ENCODE measurements around the gene SHISA5.

Gene SHISA5

GRCh38 chr3:48428572-48429316, 75.2 kb downstream of the SHISA5 start:
- DNase-seq (ENCODE audit: low spot score) = no peak
- in situ Hi-C loops (cut with MboI; ENCODE audit: low sequenced_read_pairs, unreplicated experiment) = no loop called here
- TF ChIP-seq CTCF (IDR thresholded peaks at IDR 0.05; ENCODE audit: borderline replicate concordance, control extremely low read depth, extremely low read depth, insufficient read depth, missing control alignments) = no peak

- in situ Hi-C loops (cut with MboI; ENCODE audit: low sequenced_read_pairs, unreplicated experiment) = no loop called here
- no peak for DNase-seq (ENCODE audit: low spot score)
- TF ChIP-seq CTCF (IDR thresholded peaks at IDR 0.05; ENCODE audit: borderline replicate concordance, control extremely low read depth, extremely low read depth, insufficient read depth, missing control alignments) = no peak
Observed at GRCh38 chr3:48428088-48428571, 75.8 kb downstream of the SHISA5 start.

DNA sequence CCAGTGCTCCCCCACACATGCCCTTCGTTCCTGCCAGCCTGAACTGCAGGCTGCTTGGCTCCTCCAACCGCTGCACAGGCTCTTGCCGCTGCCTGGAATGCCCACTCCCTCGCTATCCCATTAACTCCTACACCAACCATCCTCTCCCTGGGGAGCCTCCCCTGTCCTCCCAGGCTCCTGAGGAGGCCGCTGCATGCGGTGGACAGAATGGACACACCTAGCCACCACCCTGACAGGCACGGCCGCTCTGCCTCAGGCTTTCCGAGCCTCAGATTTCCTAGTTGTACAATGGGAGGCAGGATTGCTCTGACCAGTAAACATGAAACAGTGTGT, 76.4 kb downstream of the SHISA5 start:
- no peak for TF ChIP-seq CTCF (IDR thresholded peaks at IDR 0.05; ENCODE audit: borderline replicate concordance, control extremely low read depth, extremely low read depth, insufficient read depth, missing control alignments)
- in situ Hi-C loops (cut with MboI; ENCODE audit: low sequenced_read_pairs, unreplicated experiment) = no loop called here
- DNase-seq (ENCODE audit: low spot score) = no peak

DNA sequence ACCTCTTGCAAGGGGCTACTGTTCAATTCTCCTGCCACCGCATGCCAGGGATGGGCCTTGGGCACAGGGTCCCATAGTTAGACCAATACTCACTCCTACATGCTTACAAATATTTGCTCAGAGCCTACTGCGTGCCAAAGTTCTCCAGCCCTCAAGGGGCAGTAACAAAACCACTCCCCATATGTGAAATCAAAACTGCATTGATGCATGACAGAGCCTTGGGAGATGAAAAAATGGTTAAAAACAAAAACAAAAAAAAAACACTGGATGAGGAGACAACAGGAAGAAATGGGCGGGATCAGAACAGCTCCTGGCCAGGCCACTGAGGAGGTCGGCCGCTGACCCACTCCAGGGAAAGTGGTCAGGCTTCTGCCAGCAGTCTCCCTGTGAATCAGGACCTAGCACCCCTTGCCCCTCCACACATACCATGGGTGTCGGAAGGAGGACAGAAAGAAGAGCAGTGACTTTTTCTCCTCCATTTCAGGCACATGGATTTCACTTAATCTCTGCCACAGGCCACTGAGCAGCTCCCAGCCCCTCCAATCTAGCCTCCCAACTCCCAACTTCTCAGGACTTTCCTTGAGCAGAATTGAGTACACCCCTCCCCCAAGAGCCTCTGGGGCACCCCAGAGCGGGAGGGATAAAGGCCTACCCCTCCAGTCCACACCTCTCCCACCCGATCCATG, 76.9 kb downstream of the SHISA5 start:
- in situ Hi-C loops (cut with MboI; ENCODE audit: low sequenced_read_pairs, unreplicated experiment) = no loop called here
- TF ChIP-seq CTCF (IDR thresholded peaks at IDR 0.05; ENCODE audit: borderline replicate concordance, control extremely low read depth, extremely low read depth, insufficient read depth, missing control alignments) = no peak
- no peak for DNase-seq (ENCODE audit: low spot score)

DNA sequence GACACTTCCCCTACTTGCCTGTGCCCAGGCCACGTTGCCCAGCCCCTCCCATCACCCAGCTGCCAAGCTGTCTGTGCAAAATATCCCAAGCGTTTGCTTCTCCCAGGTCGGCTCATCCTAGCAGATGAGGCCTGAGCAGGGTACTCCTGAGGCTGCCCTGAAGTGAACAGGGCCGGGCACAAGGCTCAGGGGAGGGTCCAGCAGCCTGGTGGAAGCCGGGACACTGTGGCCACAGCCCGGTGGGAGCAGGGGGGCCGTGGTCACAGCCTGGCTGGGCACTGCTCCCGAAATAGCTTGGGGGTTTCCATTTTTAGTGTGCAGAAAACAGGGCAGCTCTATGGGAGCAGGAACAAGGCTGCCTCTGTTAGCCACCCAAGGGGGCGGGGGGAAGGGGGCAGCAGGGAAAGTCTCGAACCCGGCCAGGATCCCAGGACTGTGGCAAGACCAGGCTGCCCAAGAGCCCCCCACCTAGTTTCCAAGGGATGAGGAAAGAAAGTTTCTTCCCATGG, 77.5 kb downstream of the SHISA5 start:
- no peak for TF ChIP-seq CTCF (IDR thresholded peaks at IDR 0.05; ENCODE audit: borderline replicate concordance, control extremely low read depth, extremely low read depth, insufficient read depth, missing control alignments)
- in situ Hi-C loops (cut with MboI; ENCODE audit: low sequenced_read_pairs, unreplicated experiment) = no loop called here
- DNase-seq (ENCODE audit: low spot score) = no peak

GRCh38 chr3:48425281-48425812, 78.6 kb downstream of the SHISA5 start:
- in situ Hi-C loops (cut with MboI; ENCODE audit: low sequenced_read_pairs, unreplicated experiment) = no loop called here
- DNase-seq (ENCODE audit: low spot score) = no peak
- no peak for TF ChIP-seq CTCF (IDR thresholded peaks at IDR 0.05; ENCODE audit: borderline replicate concordance, control extremely low read depth, extremely low read depth, insufficient read depth, missing control alignments)
